Gastroesophageal sphincter (tissue), 4 donors: ENCODE results near the gene PSD. TPM values are rescaled to one million over a fixed set of nuclear protein-coding genes. Genes with fewer than 3 reads are reported as not detected.

Experiments
- ATAC-seq: fragments of 150-250 bp; one replicate; pipeline ENCODE4 v1.9.1; 2016; ENCODE audit warnings: mild to moderate bottlenecking, moderate library complexity
- H3K27ac ChIP-seq, 4 donors: fragments of 200-600 bp; sonication (generic) in 3 of 4; 1 replicate in 3 of 4; 2 replicates in 1 of 4; pipeline ENCODE4 v1.5.1; 2016 to 2019
- H3K27me3 ChIP-seq: fragments of 200-600 bp; sonication (generic); one replicate; pipeline ENCODE4 v1.5.1; 2019
- H3K36me3 ChIP-seq, 2 donors: fragments of 200-600 bp; sonication (generic); one replicate each; pipeline ENCODE4 v1.5.1; 2019; ENCODE audit warnings: control low read depth in 1 of 2
- H3K4me1 ChIP-seq, 3 donors: fragments of 200-600 bp; sonication (generic); 1 replicate in 2 of 3; 2 replicates in 1 of 3; pipeline ENCODE4 v1.5.1; 2016 to 2019; ENCODE audit warnings: control low read depth in 2 of 3
- H3K4me3 ChIP-seq, 2 donors: fragments of 200-600 bp; sonication (generic); one replicate each; pipeline ENCODE4 v1.5.1; 2019; ENCODE audit warnings: mild to moderate bottlenecking in 1 of 2, moderate library complexity in 1 of 2
- H3K9me3 ChIP-seq, 3 donors: fragments of 200-600 bp; sonication (generic); one replicate each; pipeline ENCODE4 v1.5.1; 2017 to 2019; ENCODE audit warnings: control low read depth in 2 of 3
- CTCF ChIP-seq, 4 experiments: fragments of 200-600 bp in 2 of 4; fragments of 450-650 bp in 2 of 4; sonication (generic) in 1 of 4; IDR thresholded peaks; one replicate each; pipeline ENCODE4 v1.5.1; 2017 to 2019; ENCODE audit warnings: antibody characterized with exemption in 4 of 4, mild to moderate bottlenecking in 2 of 4, moderate library complexity in 2 of 4
- EP300 ChIP-seq: sonication (generic); formaldehyde crosslinking; IDR thresholded peaks from one replicate; pipeline ENCODE4 v1.6.1; 2017; ENCODE audit warnings: antibody characterized with exemption, mild to moderate bottlenecking
- POLR2A ChIP-seq, 2 donors: fragments of 450-650 bp; IDR thresholded peaks; one replicate each; pipeline ENCODE4 v1.6.1; 2017; ENCODE audit warnings: antibody characterized with exemption in 2 of 2, mild to moderate bottlenecking in 2 of 2, moderate library complexity in 1 of 2
- POLR2AphosphoS5 ChIP-seq: sonication (generic); formaldehyde crosslinking; IDR thresholded peaks from one replicate; pipeline ENCODE4 v1.6.1; 2017; ENCODE audit warnings: antibody characterized with exemption
- WGBS, 2 donors: methylation state at CpG; one replicate each; pipeline ENCODE4 v1.1.5; 2018; ENCODE audit warnings: low coverage in 1 of 2; 5-methylcytosine and 5-hydroxymethylcytosine counted together
- small RNA-seq, 4 donors: library from RNA; depleted of rRNA; stranded (forward); fragments of <200 nt; gene quantifications; one replicate each; pipeline ENCODE3, GENCODE V24; 2016
- total RNA-seq, 4 donors: library from RNA; depleted of rRNA; stranded (reverse); fragments of >200 nt; gene quantifications; one replicate each; pipeline ENCODE4 v1.1.0, GENCODE V29; 2016

Gene PSD
- total RNA-seq, 4 donors from 2014 or later: 28.6 to 195 (median 41.4) TPM

- no peak overlapping the region for H3K27ac ChIP-seq
- no peak overlapping the region for H3K4me3 ChIP-seq
- H3K4me1 ChIP-seq: no peaks in the 10 kb centered on the region
- peaks cover 0 to 12% (median 0%) of the 10 kb centered on the region in 3 donors for H3K9me3 ChIP-seq
- H3K36me3 ChIP-seq: peaks cover 27 to 100% of the 10 kb centered on the region in 2 donors
- TF ChIP-seq EP300 (no peak), CTCF (IDR thresholded peaks at IDR 0.05) (no peak), POLR2A (IDR thresholded peaks at IDR 0.05) (no peak), POLR2AphosphoS5 (no peak)
- ATAC-seq: no peak
- H3K27me3 ChIP-seq: no peaks in the 10 kb centered on the region
- 100% methylated on average over 1 of the region's 1 CpG for WGBS, 2 donors
These were observed 51.1 kb downstream of the PSD start for GRCh38 chr10:102367441-102367840.

- Histone ChIP-seq H3K36me3 (peaks cover 0 to 92% of the 10 kb centered on the region in 2 donors), H3K9me3 (no peaks in the 10 kb centered on the region), H3K4me1 (no peaks in the 10 kb centered on the region), H3K27me3 (no peaks in the 10 kb centered on the region), H3K4me3 (no peak overlapping the region), H3K27ac (no peak overlapping the region)
- no peak for ATAC-seq
- WGBS, 2 donors: 90% methylated on average over 2 of the region's 4 CpGs; no CpG with 5 or more reads in 1 of the 2 donors
- no peak for TF ChIP-seq POLR2AphosphoS5
- no peak for TF ChIP-seq EP300
- no peak for TF ChIP-seq POLR2A (IDR thresholded peaks at IDR 0.05)
- no peak for TF ChIP-seq CTCF (IDR thresholded peaks at IDR 0.05)
These were observed 59.7 kb downstream of the PSD start for GRCh38 chr10:102358712-102359382.

- Histone ChIP-seq H3K27me3 (no peaks in the 10 kb centered on the region), H3K27ac (no peak overlapping the region), H3K4me3 (no peak overlapping the region), H3K36me3 (peaks cover 3 to 92% of the 10 kb centered on the region in 2 donors), H3K9me3 (no peaks in the 10 kb centered on the region), H3K4me1 (no peaks in the 10 kb centered on the region)
- TF ChIP-seq POLR2AphosphoS5 (no peak), EP300 (no peak), CTCF (IDR thresholded peaks at IDR 0.05) (no peak), POLR2A (IDR thresholded peaks at IDR 0.05) (no peak)
- 81% methylated on average over 3 of the region's 3 CpGs; no CpG with 5 or more reads in 1 of the 2 donors for WGBS, 2 donors
- no peak for ATAC-seq
These were observed 64.1 kb downstream of the PSD start for GRCh38 chr10:102354451-102354850.

Small RNA genes lying within 50 kb of the gene (small RNA-seq; reads per million reads assigned to genes)
- gene MIR146B: 638 to 1,367 (median 963) reads per million in 4 donors

Other genes with a start within 250 kb of the PSD start
- under 1 TPM in 1 of 4 donors, not detected in 3; 0.81 TPM for gene ELOVL3, start 192.5 kb downstream of the PSD start, total RNA-seq
- gene PITX3, start 177.3 kb downstream of the PSD start, total RNA-seq: under 1 TPM in 1 of 4 donors, not detected in 3; 0.30 TPM
- gene GBF1, start 173.3 kb downstream of the PSD start, total RNA-seq: 10 to 100 TPM; 32.0 to 54.7 (median 39.4) TPM
- 10 to 100 TPM; 20.5 to 31.6 (median 24.8) TPM for gene NFKB2, start 23.1 kb downstream of the PSD start, total RNA-seq
- 10 to 100 TPM; 18.6 to 41.9 (median 26.1) TPM for gene FBXL15, start 2.1 kb upstream of the PSD start, total RNA-seq
- gene CUEDC2, start 13.8 kb upstream of the PSD start, total RNA-seq: 10 to 100 TPM; 61.4 to 84.3 (median 67.5) TPM
- gene C10orf95, start 32.8 kb upstream of the PSD start, total RNA-seq: not detected
- gene ACTR1A, start 83.9 kb upstream of the PSD start, total RNA-seq: 100 to 1,000 TPM; 157 to 221 (median 179) TPM
- gene SUFU, start 85.2 kb upstream of the PSD start, total RNA-seq: 1 to 10 TPM; 5.3 to 10.0 (median 8.6) TPM
- gene TRIM8, start 225.7 kb upstream of the PSD start, total RNA-seq: 100 to 1,000 TPM in 3 of 4 donors, 10 to 100 TPM in 1; 96.7 to 171 (median 131) TPM